ENCODE data around the gene JPT1. TPM values are rescaled to one million over a fixed set of nuclear protein-coding genes. Genes with fewer than 3 reads are reported as not detected.
"Not testable (repeated sequence)": the region's sequence is repeated elsewhere in the genome, so short reads cannot be mapped to it uniquely, and the experiment has no call there.

The JPT1 gene, protein sequence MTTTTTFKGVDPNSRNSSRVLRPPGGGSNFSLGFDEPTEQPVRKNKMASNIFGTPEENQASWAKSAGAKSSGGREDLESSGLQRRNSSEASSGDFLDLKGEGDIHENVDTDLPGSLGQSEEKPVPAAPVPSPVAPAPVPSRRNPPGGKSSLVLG
- 546 TPM for polyA plus RNA-seq (2012; ENCODE audit: insufficient read depth, insufficient read length)

DNA sequence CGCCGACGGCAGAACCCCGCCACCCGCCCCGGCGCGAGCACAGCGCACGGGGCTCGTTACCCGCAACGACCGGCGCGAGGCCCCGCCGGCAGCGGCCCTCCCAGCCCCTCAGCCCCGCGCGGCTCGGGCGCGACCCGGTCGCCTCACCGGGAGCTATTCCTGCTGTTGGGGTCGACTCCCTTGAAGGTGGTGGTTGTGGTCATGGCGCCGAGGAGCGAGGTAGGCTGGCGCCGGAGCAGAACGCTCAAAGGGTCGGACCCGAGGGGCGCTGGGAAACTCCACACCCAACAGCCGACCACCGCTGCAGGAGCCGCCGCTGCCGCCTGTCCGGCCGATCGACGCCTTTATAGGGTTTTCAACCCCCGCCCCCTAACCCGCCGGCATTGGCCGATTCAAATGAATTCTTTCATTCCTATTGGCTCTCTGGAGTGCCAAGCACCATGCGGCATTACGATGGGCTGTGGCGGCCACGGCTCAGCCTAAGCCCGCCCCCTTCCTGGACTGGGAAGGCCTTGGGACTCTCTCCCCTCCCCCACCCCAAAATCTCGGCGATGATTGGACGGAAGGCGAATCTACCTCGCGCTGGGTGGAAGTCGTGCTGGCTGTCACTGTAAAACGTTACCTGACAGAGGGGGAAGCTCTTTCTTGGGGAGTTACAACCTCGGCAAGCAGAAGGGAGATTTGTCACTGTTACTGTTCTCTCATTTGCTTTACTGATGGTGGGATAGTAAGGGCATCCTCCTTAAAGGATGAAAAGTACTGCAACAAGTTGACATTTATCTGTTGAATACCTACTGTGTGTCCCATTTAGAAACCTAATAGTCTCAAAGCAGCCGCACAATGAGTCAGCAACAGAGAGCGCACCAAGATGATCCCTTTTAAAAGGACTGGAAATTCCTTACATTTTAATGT lies at the start of gene JPT1:
TSS of gene JPT1 (minus strand) at position 318 of the 912 bp plus-strand sequence. CDS start at position 203, 115 bp downstream.
- DNase-seq (ENCODE audit: low read depth, low spot score) = peak; percentile 99

DNA sequence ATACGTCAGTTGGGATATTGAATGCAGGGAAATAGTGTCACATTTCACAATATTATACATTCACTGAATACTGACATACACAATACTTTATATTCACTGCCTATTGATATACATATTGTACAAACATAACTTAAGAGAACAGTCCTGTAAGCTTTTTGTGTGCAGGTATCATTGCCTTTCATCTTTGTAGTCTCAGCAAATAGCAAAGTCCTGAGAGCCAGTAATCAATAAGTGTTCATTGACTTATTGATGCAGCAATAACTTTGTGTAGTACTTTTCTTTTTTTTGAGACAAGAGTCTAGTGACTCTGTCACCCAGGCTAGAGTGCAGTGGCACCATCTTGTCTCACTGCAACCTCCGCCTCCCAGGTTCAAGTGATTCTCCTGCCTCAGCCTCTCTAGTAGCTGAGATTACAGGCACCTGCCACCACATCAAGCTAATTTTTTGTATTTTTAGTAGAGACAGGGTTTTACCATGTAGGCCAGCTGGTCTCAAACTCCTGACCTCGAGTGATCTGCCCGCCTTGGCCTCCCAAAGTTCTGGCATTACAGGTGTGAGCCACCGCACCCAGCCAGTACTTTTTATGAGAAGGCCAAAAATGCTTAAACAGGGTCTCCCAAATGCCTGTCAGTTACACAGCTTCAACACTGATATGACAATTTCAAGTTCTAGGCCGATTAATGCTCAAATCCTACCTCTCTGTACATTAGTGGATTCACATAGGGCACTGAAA lies 45.7 kb upstream of the JPT1 start:
- no peak overlapping the region for H3K4me3 ChIP-seq (ENCODE audit: low read length)
- no peak for DNase-seq (ENCODE audit: low read depth, low spot score)

More for the DNA sequence above, at the start of gene JPT1:
- H3K4me3 ChIP-seq (ENCODE audit: low read length) = peak within 1 kb of the TSS; percentile 85

DNA sequence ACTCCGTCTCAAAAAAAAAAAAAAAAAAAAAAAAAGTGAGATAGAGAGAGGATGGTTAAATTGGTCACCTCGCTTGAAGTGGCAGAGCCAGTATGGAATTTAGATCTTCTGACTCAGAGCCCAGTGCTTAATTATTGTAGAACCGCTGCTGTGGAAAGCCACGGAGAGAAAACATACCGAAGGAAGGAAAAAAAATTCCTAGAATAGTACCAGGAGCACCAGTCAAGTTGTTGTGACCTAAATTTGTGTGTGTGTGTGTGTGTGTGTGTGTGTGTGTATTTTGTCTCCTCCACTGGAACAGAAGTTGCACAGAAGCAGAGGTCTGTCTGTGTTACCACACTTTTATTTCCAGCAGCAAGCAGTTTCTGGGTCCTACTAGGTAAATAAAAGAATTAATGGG lies 40.6 kb upstream of the JPT1 start:
- no peak for DNase-seq (ENCODE audit: low read depth, low spot score)
- no peak overlapping the region for H3K4me3 ChIP-seq (ENCODE audit: low read length)

DNA sequence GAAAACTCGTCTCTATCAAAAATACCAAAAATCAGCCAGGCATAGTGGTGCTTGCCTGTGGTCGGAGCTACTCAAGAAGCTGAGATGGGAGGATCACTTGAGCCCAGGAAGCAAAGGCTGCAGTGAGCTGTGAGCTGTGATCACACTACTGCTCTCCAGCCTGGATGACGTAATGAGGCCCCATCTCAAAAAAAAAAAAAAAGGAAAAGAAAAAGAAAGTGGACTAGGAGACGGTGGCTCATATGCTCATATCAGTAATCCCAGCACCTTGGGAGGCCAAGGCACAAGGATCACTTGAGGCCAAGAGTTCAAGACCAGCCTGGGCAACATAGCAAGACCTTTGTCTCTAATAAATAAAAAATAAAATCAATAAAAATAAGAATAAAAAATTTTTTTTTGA lies 37.3 kb upstream of the JPT1 start:
- no peak overlapping the region for H3K4me3 ChIP-seq (ENCODE audit: low read length)
- DNase-seq (ENCODE audit: low read depth, low spot score) = no peak

DNA sequence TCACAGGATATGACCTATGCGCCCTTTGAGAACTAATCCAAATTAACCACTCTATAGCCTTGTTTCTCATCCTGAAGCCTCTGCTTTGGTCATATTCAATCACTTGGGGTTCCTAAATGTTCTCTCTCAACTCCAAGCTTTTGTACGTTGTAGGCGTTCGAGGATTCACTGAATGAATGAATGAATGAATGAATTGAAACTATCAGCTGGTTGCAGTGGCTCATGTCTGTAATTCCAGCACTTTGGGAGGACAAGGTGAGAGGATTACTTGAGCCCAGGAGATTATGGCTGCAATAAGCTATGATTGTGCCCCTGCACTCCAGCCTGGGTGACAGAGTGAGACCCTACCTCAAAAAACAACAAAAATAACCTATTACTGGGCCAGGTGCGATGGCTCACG lies 34.3 kb upstream of the JPT1 start:
- H3K4me3 ChIP-seq (ENCODE audit: low read length) = no peak overlapping the region
- no peak for DNase-seq (ENCODE audit: low read depth, low spot score)

DNA sequence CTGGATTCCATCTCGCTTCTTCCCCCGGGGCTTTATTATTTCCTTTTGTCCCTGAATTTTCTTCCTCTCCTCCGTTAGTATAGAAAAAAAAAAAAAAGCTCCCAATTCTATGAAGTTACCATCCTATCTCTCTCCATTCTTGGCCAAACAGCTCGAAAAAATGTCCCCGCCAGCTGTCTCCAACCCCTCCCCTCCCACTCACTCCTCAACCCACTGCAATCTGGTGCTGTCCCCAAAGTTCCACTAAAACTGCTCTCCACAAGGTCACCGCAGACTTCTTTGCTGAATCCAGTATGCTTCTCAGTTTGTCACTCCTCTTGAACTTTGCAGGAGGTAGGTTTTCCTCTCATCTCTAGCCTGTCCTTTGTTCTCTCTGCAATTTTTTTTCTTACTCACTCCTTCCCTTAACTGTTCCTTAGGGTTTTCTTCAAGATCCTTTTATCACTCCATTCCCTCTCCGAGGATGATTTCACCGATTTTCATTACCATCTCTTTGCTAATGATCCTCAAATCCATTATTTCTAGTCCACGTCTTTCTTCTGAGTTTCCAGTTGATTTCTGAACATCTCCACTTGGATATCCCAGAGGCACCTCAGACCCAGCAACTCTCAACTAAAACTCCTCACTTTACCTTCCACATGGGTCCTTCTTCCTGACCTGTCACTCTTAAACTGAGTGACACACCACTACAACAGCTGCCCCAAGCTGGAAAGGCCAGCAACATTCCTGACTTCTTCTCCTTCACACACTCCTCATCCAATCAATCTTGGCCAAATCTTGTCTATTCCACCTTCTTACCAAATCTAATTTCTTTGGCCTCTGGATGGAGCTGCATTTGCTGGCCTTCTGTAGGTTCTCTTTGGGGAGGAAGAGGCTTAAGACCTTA lies 29.9 kb upstream of the JPT1 start:
- DNase-seq (ENCODE audit: low read depth, low spot score) = no peak
- no peak overlapping the region for H3K4me3 ChIP-seq (ENCODE audit: low read length)

DNA sequence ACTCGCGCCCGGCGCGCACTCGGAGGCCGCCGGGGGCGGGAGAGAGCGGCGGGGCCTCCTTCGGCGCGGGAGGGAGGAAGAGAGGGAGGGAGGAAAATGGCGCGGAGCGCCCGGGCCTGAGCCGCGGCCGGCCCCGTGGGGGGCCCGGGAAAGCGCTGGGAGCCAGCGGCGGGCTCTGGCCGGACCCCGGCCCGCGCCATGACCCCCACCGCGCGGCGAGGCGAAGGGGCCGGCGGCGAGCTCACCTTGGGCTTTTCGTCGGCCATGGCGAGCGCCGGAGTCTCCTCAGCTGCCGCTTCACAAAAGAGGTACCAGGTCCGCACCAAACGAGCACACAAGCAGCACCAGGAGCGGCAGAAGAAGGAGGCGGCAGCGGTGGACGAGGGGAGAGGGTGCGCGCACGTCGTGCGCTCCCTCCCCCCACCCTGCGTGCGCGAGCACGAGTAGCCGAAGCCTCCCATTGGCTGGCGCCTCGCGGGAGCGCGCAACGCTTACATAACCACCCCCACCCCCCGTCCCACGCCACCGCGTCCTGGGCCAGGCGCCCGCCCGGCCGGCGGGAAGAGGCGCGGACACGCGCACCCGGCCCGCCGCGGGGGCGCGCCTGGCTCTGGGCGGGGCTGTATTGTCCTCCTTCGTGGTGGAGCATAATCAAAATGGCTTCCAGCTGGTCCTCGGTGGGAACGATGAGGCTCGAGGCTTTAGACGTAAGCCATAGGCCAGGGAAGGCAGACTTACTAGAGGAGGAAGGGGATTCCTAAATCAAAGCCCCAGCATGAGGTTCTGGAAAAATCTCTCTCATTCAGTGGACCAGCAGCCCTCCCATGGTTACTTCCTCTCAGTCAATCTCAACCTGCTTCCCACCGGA lies 28.5 kb upstream of the JPT1 start, which contains the start of gene SUMO2:
TSS of gene SUMO2 (minus strand) at position 391 of the 868 bp plus-strand sequence. CDS start at position 266, 125 bp downstream.
- DNase-seq (ENCODE audit: low read depth, low spot score) = peak; percentile 95
- H3K4me3 ChIP-seq (ENCODE audit: low read length) = peak within 1 kb of the TSS; percentile 75

DNA sequence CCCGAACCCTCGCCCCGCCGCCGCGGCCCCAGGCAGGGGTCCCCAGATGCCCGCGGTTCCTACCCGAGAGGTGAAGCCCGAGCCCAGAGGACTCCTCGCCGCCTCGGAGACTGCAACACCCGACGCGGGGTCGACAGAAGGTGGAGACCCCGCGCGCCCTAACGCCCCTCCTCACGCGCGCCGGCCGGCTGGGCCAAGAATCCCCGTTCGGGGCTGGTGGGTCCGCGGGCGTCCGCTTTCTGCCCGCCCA lies 27.9 kb upstream of the JPT1 start:
- peak overlapping the region; percentile 75 for H3K4me3 ChIP-seq (ENCODE audit: low read length)
- DNase-seq (ENCODE audit: low read depth, low spot score) = no peak

DNA sequence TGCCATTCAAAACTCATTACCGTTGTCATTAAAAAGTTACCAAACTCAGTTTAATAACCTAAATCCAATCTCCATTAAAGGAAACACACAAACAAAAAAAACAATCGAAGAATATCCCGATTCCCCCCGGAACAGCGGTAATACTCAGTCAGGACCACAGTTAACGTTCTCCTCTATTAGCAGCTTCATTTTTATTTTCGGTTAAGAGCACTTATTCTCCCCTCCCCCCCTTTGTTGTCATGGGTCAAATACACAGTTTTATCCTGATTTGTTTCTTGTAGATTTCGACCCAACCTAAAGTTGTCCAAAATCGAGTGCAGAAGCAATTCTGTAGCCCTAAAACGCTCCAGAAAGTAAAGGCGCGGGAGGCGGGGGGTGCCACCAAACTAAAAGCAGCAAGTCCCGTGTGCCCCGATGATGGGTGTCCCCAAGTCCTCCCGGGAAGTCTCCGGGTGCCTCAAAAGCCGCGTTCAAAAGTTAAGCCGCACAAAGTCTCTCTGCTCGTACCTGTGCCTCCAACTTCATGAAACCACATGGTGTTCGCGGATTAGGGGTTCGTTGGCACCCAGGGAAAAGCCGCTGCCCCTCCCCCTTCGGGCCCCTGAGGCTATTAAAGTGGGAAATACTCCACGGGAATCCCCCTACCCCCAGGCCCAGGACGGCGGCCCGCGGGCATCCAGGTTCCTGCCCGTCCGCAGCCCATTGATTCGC lies 27.5 kb upstream of the JPT1 start:
- peak overlapping the region; percentile 75 for H3K4me3 ChIP-seq (ENCODE audit: low read length)
- no peak for DNase-seq (ENCODE audit: low read depth, low spot score)

DNA sequence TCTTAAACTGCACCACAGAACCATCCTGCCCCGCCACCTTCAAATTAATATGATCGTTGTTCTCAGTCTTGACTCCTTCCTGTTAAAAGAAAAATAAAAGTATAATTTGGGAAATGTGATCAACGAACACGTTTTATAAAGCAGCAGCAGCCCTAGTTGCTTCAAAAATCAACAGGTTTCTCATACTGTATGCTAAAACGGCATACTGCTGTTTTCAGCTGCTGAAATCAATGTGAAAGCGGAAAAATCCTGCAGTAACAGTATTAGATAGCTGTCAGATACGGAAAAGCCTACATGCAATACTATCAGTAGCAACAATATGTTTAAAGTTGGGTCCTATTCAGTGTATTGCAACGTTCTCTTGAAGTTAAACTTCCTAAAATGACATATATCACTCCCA lies 26.8 kb upstream of the JPT1 start:
- peak overlapping the region; percentile 75 for H3K4me3 ChIP-seq (ENCODE audit: low read length)
- DNase-seq (ENCODE audit: low read depth, low spot score) = no peak

DNA sequence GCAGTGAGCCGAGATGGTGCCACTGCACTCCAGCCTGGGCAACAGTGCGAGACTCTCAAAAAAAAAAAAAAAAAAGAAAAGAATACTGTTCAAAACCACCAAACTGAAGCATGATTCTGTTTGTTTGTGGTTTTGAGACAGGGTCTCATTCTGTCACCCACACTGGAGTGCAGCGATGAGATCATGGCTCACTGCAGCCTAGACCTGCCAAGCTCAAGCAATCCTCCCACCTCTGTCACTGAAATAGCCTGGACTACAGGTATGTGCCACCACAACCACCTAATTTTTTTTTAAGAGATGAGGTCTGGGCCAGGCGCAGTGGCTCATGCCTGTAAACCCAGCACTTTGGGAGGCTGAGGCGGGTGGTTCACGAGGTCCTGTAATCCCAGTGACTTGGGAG lies 24.1 kb upstream of the JPT1 start:
- no peak for DNase-seq (ENCODE audit: low read depth, low spot score)
- H3K4me3 ChIP-seq (ENCODE audit: low read length) = no peak overlapping the region

DNA sequence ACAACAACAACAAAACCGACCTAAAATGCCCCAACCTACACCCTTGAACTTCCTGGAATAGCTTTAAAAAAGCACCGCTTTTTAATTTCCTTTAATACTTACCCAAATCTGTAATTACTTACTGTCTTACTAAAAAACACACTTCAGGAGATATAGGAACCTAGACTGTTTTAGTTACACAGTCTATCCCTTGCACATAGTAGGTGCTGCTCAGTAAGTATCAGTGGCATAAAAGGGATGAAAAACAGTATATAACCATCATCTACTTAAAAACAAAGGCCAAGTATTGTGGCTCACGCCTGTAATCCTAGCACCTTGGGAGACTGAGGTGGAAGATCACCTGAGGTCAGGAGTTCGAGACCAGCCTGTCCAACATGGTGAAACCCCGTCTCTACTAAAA lies 22.3 kb upstream of the JPT1 start:
- no peak for DNase-seq (ENCODE audit: low read depth, low spot score)
- no peak overlapping the region for H3K4me3 ChIP-seq (ENCODE audit: low read length)

DNA sequence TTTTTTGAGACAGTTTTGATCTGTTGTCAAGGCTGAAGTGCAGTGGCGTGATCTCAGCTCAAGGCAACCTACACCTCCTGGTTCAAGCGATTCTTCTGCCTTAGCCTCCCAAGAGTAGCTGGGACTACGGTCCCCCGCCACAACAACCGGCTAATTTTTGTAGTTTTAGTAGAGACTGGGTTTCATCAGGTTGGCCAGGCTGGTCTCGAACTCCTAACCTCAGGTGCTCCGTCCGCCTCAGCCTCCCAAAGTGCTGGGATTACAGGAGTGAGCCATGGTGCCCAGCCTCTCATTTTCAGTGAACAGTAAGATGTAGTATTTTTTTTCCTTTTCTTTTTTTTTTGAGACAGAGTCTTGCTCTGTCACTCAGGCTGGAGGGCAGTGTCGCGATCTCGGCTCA lies 20.7 kb upstream of the JPT1 start:
- DNase-seq (ENCODE audit: low read depth, low spot score) = no peak
- H3K4me3 ChIP-seq (ENCODE audit: low read length) = no peak overlapping the region

DNA sequence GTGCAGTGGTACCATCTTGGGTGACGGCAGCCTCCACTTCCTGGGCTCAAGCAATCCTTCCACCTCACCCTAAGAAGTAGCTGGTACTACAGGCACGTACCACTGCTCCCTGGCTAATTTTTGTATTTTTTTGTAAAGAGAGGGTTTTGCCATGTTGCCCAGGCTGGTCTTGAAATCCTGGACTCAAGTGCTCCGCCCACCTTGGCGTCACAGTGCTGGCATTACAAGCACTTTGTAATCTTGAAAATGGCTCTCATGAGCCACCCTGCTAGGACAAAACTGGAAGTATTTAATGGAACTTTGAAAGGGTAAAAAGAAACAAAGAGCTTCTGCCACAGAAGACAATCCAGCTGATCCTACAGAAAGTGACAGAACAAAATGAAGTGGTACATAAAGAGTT lies 19.2 kb upstream of the JPT1 start:
- no peak for DNase-seq (ENCODE audit: low read depth, low spot score)
- H3K4me3 ChIP-seq (ENCODE audit: low read length) = no peak overlapping the region

DNA sequence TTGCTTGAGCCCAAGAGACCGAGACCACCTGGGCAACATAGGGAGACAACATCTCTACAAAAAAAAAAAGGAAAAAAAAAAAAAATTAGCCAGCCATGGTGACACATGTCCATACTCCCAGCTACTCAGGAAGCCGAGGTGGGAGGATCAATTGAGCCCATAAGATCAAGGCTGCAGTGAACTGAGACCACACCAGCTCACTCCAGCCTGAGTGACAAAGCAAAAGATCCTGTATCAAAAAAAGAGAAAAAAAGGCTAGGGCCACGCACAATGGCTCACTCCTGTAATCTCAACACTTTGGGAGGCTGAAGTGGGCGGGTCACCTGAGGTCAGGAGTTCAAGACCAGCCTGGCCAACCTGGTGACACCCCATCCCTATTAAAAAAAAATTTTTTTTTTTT lies 14.7 kb upstream of the JPT1 start:
- no peak for DNase-seq (ENCODE audit: low read depth, low spot score)
- H3K4me3 ChIP-seq (ENCODE audit: low read length) = no peak overlapping the region

DNA sequence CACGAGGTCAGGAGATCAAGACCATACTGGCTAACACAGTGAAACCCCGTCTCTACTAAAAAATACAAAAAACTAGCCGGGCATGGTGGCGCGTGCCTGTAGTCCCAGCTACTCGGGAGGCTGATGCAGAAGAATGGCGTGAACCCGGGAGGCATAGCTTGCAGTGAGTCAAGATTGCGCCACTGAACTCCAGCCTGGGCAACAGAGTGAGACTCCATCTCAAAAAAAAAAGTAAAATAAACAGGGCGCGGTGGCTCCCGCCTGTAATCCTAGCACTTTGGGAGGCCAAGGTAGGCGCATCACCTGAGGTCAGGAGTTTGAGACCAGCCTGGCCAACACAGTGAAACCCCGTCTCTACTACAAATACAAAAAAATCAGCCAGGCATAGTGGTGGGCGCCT lies 10.3 kb upstream of the JPT1 start:
- not testable (repeated sequence) for H3K4me3 ChIP-seq (ENCODE audit: low read length); DNase-seq (ENCODE audit: low read depth, low spot score)

DNA sequence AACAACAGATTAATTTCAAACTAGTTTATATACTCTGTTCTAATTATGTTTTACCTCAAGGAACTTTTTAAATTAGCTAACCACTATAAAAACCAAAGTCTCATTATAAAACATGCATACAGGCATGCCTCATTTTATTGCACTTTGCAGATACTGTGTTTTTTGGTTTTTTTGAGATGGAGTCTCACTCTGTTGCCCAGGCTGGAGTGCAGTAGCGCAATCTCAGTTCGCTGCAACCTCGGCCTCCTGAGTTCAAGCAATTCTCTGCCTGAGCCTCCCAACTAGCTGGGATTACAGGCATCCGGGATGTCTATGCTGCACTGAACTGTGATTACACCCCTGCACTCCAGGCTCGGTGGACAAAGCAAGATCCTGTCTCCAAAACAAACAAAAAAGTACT lies 8.8 kb upstream of the JPT1 start:
- H3K4me3 ChIP-seq (ENCODE audit: low read length) = no peak overlapping the region
- no peak for DNase-seq (ENCODE audit: low read depth, low spot score)

DNA sequence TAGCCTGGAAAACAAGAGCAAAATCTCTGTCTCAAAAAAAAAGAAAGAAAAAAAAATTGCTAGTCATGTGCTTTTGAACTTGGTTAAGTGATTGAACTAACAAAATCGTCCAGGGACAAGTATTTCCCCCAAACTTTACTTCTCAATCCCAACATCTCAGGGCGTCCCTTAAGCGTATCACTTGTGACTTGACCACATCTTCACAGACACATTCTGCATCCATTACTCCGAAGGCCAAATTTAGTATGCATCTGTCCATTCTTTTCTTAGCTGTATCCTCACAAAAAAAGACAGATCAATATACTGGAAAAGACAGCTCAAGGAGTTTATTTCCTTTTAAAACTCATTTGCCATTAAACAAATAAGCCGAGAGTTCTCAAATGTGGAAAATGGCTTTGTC lies 5.9 kb upstream of the JPT1 start:
- no peak for DNase-seq (ENCODE audit: low read depth, low spot score)
- H3K4me3 ChIP-seq (ENCODE audit: low read length) = no peak overlapping the region
